Mesodermal cell (in vitro differentiated cells): ENCODE measurements around the gene TMEM240.
"Not testable (repeated sequence)": the region's sequence is repeated elsewhere in the genome, so short reads cannot be mapped to it uniquely, and the experiment has no call there.

Source experiments
- H3K27ac ChIP-seq: 2 replicates; pipeline ENCODE4 v1.7.0; 2013; ENCODE audit warnings: mild to moderate bottlenecking, low read depth, low read length, moderate library complexity; ENCODE audit not compliant: severe bottlenecking
- H3K36me3 ChIP-seq: 2 replicates; pipeline ENCODE4 v1.7.1; 2013; ENCODE audit warnings: mild to moderate bottlenecking, low read length, moderate library complexity; ENCODE audit not compliant: control insufficient read depth, insufficient read depth
- H3K4me1 ChIP-seq: one replicate; pipeline ENCODE4 v1.7.1; 2013; ENCODE audit warnings: mild to moderate bottlenecking, low read length; ENCODE audit not compliant: insufficient read depth, control insufficient read depth, poor library complexity, severe bottlenecking
- H3K4me3 ChIP-seq: 2 replicates; pipeline ENCODE4 v1.7.0; 2013; ENCODE audit warnings: low read length, control low read depth, mild to moderate bottlenecking; ENCODE audit not compliant: insufficient read depth, poor library complexity, severe bottlenecking; ENCODE audit errors: extremely low read depth
- H3K9me3 ChIP-seq: 2 replicates; pipeline ENCODE4 v1.7.1; 2013; ENCODE audit warnings: mild to moderate bottlenecking, low read length, moderate library complexity; ENCODE audit not compliant: control insufficient read depth
- WGBS, 2 experiments: methylation state at CpG; one replicate each; pipeline ENCODE4 v1.1.5; 2013; ENCODE audit warnings: missing lambda C conversion rate in 2 of 2; ENCODE audit not compliant: insufficient coverage in 2 of 2; 5-methylcytosine and 5-hydroxymethylcytosine counted together

The TMEM240 gene

GRCh38 chr1:1538334-1538733 is 2.1 kb downstream of the TMEM240 start:
- 93 to 97% methylated on average over 20 to 23 of the region's 23 CpGs for WGBS, 2 experiments

GRCh38 chr1:1537626-1538250 is 2.7 kb downstream of the TMEM240 start:
- WGBS, 2 experiments: 96 to 97% methylated on average over 28 to 32 of the region's 32 CpGs
- peaks cover 9% of the 10 kb centered on the region for H3K4me1 ChIP-seq
- H3K36me3 ChIP-seq: peaks cover 25% of the 10 kb centered on the region
- no peaks in the 10 kb centered on the region for H3K9me3 ChIP-seq
- H3K27ac ChIP-seq: no peak overlapping the region
- no peak overlapping the region for H3K4me3 ChIP-seq

More at GRCh38 chr1:1538334-1538733, 2.1 kb downstream of the TMEM240 start:
- H3K27ac ChIP-seq: no peak overlapping the region
- peaks cover 31% of the 10 kb centered on the region for H3K36me3 ChIP-seq
- H3K9me3 ChIP-seq: no peaks in the 10 kb centered on the region
- H3K4me1 ChIP-seq: peaks cover 9% of the 10 kb centered on the region
- no peak overlapping the region for H3K4me3 ChIP-seq

GRCh38 chr1:1536938-1537546 is 3.4 kb downstream of the TMEM240 start:
- 95 to 98% methylated on average over 14 to 15 of the region's 15 CpGs for WGBS, 2 experiments
- Histone ChIP-seq H3K27ac (no peak overlapping the region), H3K36me3 (peaks cover 27% of the 10 kb centered on the region), H3K4me1 (peaks cover 9% of the 10 kb centered on the region), H3K9me3 (no peaks in the 10 kb centered on the region), H3K4me3 (no peak overlapping the region)

GRCh38 chr1:1536019-1536937 is 4.1 kb downstream of the TMEM240 start:
- H3K4me3 ChIP-seq: no peak overlapping the region
- peaks cover 23% of the 10 kb centered on the region for H3K36me3 ChIP-seq
- H3K27ac ChIP-seq: no peak overlapping the region
- WGBS, 2 experiments: 93 to 95% methylated on average over 39 to 48 of the region's 48 CpGs
- H3K4me1 ChIP-seq: peaks cover 9% of the 10 kb centered on the region
- H3K9me3 ChIP-seq: no peaks in the 10 kb centered on the region

GRCh38 chr1:1535201-1536018 is 5.0 kb downstream of the TMEM240 start:
- H3K9me3 ChIP-seq: peaks cover 4% of the 10 kb centered on the region
- whole genome bisulfite sequencing, 2 experiments: 95% methylated on average over 58 to 59 of the region's 66 CpGs
- peaks cover 24% of the 10 kb centered on the region for H3K36me3 ChIP-seq
- peaks cover 9% of the 10 kb centered on the region for H3K4me1 ChIP-seq
- H3K27ac ChIP-seq: no peak overlapping the region
- H3K4me3 ChIP-seq: no peak overlapping the region

- 95 to 97% methylated on average over 13 to 24 of the region's 31 CpGs for WGBS, 2 experiments
- Histone ChIP-seq H3K4me3 (no peak overlapping the region), H3K9me3 (peaks cover 11% of the 10 kb centered on the region), H3K27ac (no peak overlapping the region), H3K4me1 (peaks cover 9% of the 10 kb centered on the region), H3K36me3 (peaks cover 32% of the 10 kb centered on the region)
Observed at GRCh38 chr1:1534401-1535154, 5.8 kb downstream of the TMEM240 start.

- 93 to 95% methylated on average over 11 to 12 of the region's 18 CpGs for WGBS, 2 experiments
Observed at GRCh38 chr1:1533894-1534291, 6.5 kb downstream of the TMEM240 start.

GRCh38 chr1:1533176-1533893 is 7.1 kb downstream of the TMEM240 start:
- peaks cover 12% of the 10 kb centered on the region for H3K9me3 ChIP-seq
- H3K36me3 ChIP-seq: peaks cover 45% of the 10 kb centered on the region
- 92 to 93% methylated on average over 6 to 7 of the region's 22 CpGs for WGBS, 2 experiments
- H3K27ac ChIP-seq, H3K4me3 ChIP-seq, H3K4me1 ChIP-seq: not testable (repeated sequence)

More at GRCh38 chr1:1533894-1534291, 6.5 kb downstream of the TMEM240 start:
- H3K4me1 ChIP-seq, H3K27ac ChIP-seq, H3K4me3 ChIP-seq: not testable (repeated sequence)
- Histone ChIP-seq H3K36me3 (peaks cover 39% of the 10 kb centered on the region), H3K9me3 (peaks cover 12% of the 10 kb centered on the region)

- Histone ChIP-seq H3K27ac (no peak overlapping the region), H3K9me3 (peaks cover 12% of the 10 kb centered on the region), H3K36me3 (peaks cover 52% of the 10 kb centered on the region), H3K4me3 (no peak overlapping the region), H3K4me1 (no peaks in the 10 kb centered on the region)
- 89 to 95% methylated on average over 3 to 4 of the region's 4 CpGs for WGBS, 2 experiments
Observed at GRCh38 chr1:1531947-1532346, 8.5 kb downstream of the TMEM240 start.
